Measurements from ENCODE around the gene BMS1. TPM values are rescaled to one million over a fixed set of nuclear protein-coding genes. Genes with fewer than 3 reads are reported as not detected.
A peak's percentile ranks its signal among the peaks of the same experiment; 100 is the strongest.

The BMS1 gene
- total RNA-seq, 1 experiment from 2014 or later, result 36.3 TPM

- H3K4me3 Mint-ChIP-seq (ENCODE audit: unreplicated experiment), result no peak overlapping the region
- Histone ChIP-seq H3K4me3 (ENCODE audit: low read depth, low read length) (no peak overlapping the region), H3K9me3 (peaks cover 41% of the 10 kb centered on the region), H3K36me3 (ENCODE audit: control insufficient read depth, insufficient read depth, low read length) (no peaks in the 10 kb centered on the region), H3K27me3 (replicated peaks; ENCODE audit: control insufficient read depth, insufficient read depth, low read length) (no peaks in the 10 kb centered on the region), H3K4me1 (no peaks in the 10 kb centered on the region)
- H3K27me3 Mint-ChIP-seq (ENCODE audit: insufficient read depth, unreplicated experiment), result no peaks in the 10 kb centered on the region
- no peaks in the 10 kb centered on the region for H3K36me3 Mint-ChIP-seq (ENCODE audit: insufficient read depth, unreplicated experiment)
- no peaks in the 10 kb centered on the region for H3K4me1 Mint-ChIP-seq (ENCODE audit: low read depth, unreplicated experiment)
- peaks cover 18% of the 10 kb centered on the region for H3K9me3 Mint-ChIP-seq (ENCODE audit: unreplicated experiment)
- BruUV-seq (replicated peaks), result no TSS peak
- ChIA-PET POLR2A (no interaction called here), CTCF (no interaction called here)
- TF ChIP-seq CTCF (IDR thresholded peaks at IDR 0.05; ENCODE audit: insufficient read depth in 1 of 2, low read depth in 1 of 2, low read length in 1 of 2, severe bottlenecking in 1 of 2, unreplicated experiment in 1 of 2), result no peak
- intact Hi-C loops (cut with micrococcal nuclease; ENCODE audit: unreplicated experiment), result loop anchor here (1.0 kb wide), 1 partner anchor 109 kb away; no protein-coding TSS in a partner anchor
- H3K27ac Mint-ChIP-seq (ENCODE audit: unreplicated experiment), result no peak overlapping the region
- DNase-seq, result no peak
Observed at GRCh38 chr10:42743697-42744096, 38.9 kb upstream of the BMS1 start.

- peaks cover 37% of the 10 kb centered on the region for H3K9me3 ChIP-seq
- H3K36me3 ChIP-seq (ENCODE audit: control insufficient read depth, insufficient read depth, low read length), result no peaks in the 10 kb centered on the region
- Mint-ChIP-seq H3K27me3 (ENCODE audit: insufficient read depth, unreplicated experiment) (no peaks in the 10 kb centered on the region), H3K4me1 (ENCODE audit: low read depth, unreplicated experiment) (no peaks in the 10 kb centered on the region), H3K36me3 (ENCODE audit: insufficient read depth, unreplicated experiment) (no peaks in the 10 kb centered on the region), H3K27ac (ENCODE audit: unreplicated experiment) (no peak overlapping the region), H3K9me3 (ENCODE audit: unreplicated experiment) (peaks cover 18% of the 10 kb centered on the region), H3K4me3 (ENCODE audit: unreplicated experiment) (no peak overlapping the region)
- no TSS peak for BruUV-seq (replicated peaks)
- POLR2A ChIA-PET, result no interaction called here
- H3K27me3 ChIP-seq (replicated peaks; ENCODE audit: control insufficient read depth, insufficient read depth, low read length), result no peaks in the 10 kb centered on the region
- intact Hi-C loops (cut with micrococcal nuclease; ENCODE audit: unreplicated experiment), result loop anchor here (1.0 kb wide), 1 partner anchor 110 kb away; no protein-coding TSS in a partner anchor
- no peak overlapping the region for H3K4me3 ChIP-seq (ENCODE audit: low read depth, low read length)
- CTCF ChIA-PET, result interaction anchor here (1.0 kb wide), 1 partner anchor 9 kb away, joined by 5 read pairs; no protein-coding TSS in a partner anchor
- TF ChIP-seq CTCF (IDR thresholded peaks at IDR 0.05; ENCODE audit: insufficient read depth in 1 of 2, low read depth in 1 of 2, low read length in 1 of 2, severe bottlenecking in 1 of 2, unreplicated experiment in 1 of 2), result peak; percentile 8 to 17
- DNase-seq, result no peak
- H3K4me1 ChIP-seq, result no peaks in the 10 kb centered on the region
Observed at GRCh38 chr10:42744134-42744701, 38.4 kb upstream of the BMS1 start.

- DNase-seq, result peak; percentile 86 to 95
- TF ChIP-seq CTCF (IDR thresholded peaks at IDR 0.05; ENCODE audit: insufficient read depth in 1 of 2, low read depth in 1 of 2, low read length in 1 of 2, severe bottlenecking in 1 of 2, unreplicated experiment in 1 of 2), result peak; percentile 94 to 96
- H3K9me3 Mint-ChIP-seq (ENCODE audit: unreplicated experiment), result no peaks in the 10 kb centered on the region
- intact Hi-C loops (cut with micrococcal nuclease; ENCODE audit: unreplicated experiment), result loop anchor here (1.0 to 5.0 kb wide), 5 partner anchors 29 to 352 kb away; partner anchors contain the start of genes BMS1 and ZNF33B
- H3K27me3 Mint-ChIP-seq (ENCODE audit: insufficient read depth, unreplicated experiment), result peaks cover 12% of the 10 kb centered on the region
- CTCF ChIA-PET, result interaction anchor here (0.7 to 2.1 kb wide), 7 partner anchors 8 to 326 kb away, joined by 3 to 20 read pairs (median 5); partner anchors contain the start of gene BMS1
- POLR2A ChIA-PET, result interaction anchor here (0.9 to 2.6 kb wide), 2 partner anchors 24 to 30 kb away, joined by 3 to 24 read pairs; partner anchors contain the start of gene BMS1
- H3K4me1 Mint-ChIP-seq (ENCODE audit: low read depth, unreplicated experiment), result no peaks in the 10 kb centered on the region
- Histone ChIP-seq H3K27me3 (replicated peaks; ENCODE audit: control insufficient read depth, insufficient read depth, low read length) (no peaks in the 10 kb centered on the region), H3K4me1 (peaks cover 6% of the 10 kb centered on the region), H3K4me3 (ENCODE audit: low read depth, low read length) (peak overlapping the region; percentile 68), H3K9me3 (0 out of 2 replicates have a peak, but pooled peaks cover 2% of the 10 kb centered on the region), H3K36me3 (ENCODE audit: control insufficient read depth, insufficient read depth, low read length) (no peaks in the 10 kb centered on the region)
- H3K4me3 Mint-ChIP-seq (ENCODE audit: unreplicated experiment), result peak overlapping the region; percentile 90
- no peak overlapping the region for H3K27ac Mint-ChIP-seq (ENCODE audit: unreplicated experiment)
- no peaks in the 10 kb centered on the region for H3K36me3 Mint-ChIP-seq (ENCODE audit: insufficient read depth, unreplicated experiment)
- no TSS peak for BruUV-seq (replicated peaks)
Observed at GRCh38 chr10:42753126-42753506, 29.5 kb upstream of the BMS1 start.
